BJ (cell line): ENCODE results near the gene STK11IP. TPM values are rescaled to one million over a fixed set of nuclear protein-coding genes. Genes with fewer than 3 reads are reported as not detected.

ENCODE experiments used
- CTCF ChIA-PET: fragments of 350-600 bp; formaldehyde crosslinking; extraction: SDS; loops from one replicate; lab custom pipeline; 2021; ENCODE audit warnings: antibody characterized with exemption, inconsistent platforms; lab: Yijun Ruan, JAX
- POLR2A ChIA-PET: fragments of 300-600 bp; sonication (Branson Sonifier 250); formaldehyde crosslinking; extraction: SDS; loops from one replicate; lab custom pipeline; 2021; ENCODE audit warnings: antibody characterized with exemption; lab: Charles Lee
- DNase-seq: peaks from one replicate; pipeline ENCODE4 v3.0.0-alpha.2; 2011; ENCODE audit warnings: low read depth
- H3K27me3 ChIP-seq: 2 replicates; pipeline ENCODE4 v1.6.0; 2011; ENCODE audit warnings: low read length; ENCODE audit not compliant: control insufficient read depth, insufficient read depth
- H3K36me3 ChIP-seq: 2 replicates; pipeline ENCODE4 v1.5.1; 2011; ENCODE audit warnings: low read length; ENCODE audit not compliant: control insufficient read depth, insufficient read depth
- H3K4me3 ChIP-seq: 2 replicates; pipeline ENCODE4 v1.5.1; 2011; ENCODE audit warnings: low read depth, mild to moderate bottlenecking, control low read depth, low read length
- CTCF ChIP-seq: IDR thresholded peaks from 2 replicates; pipeline ENCODE4 v1.5.1; 2011; ENCODE audit warnings: low read depth, mild to moderate bottlenecking, control low read depth, inconsistent platforms, low read length, moderate library complexity; ENCODE audit not compliant: insufficient read depth
- polyA plus RNA-seq: library from polyadenylated mRNA; depleted of rRNA; stranded (reverse); fragments of >200 nt; gene quantifications from 2 replicates; pipeline ENCODE4 v1.2.3, GENCODE V29; 2011

The STK11IP gene
- polyA plus RNA-seq, 1 experiment = 21.0 TPM

- TF ChIP-seq CTCF = no peak
- CTCF ChIA-PET = interaction anchor here (0.8 to 1.4 kb wide), 2 partner anchors 9 to 12 kb away, joined by 3 to 10 read pairs; no protein-coding TSS in a partner anchor
These were observed 28.6 kb upstream of the STK11IP start for GRCh38 chr2:219569041-219569440.

GRCh38 chr2:219569635-219570034, 28.0 kb upstream of the STK11IP start:
- ChIA-PET POLR2A (no interaction called here), CTCF (interaction anchor here (0.8 to 2.9 kb wide), 3 partner anchors 9 to 120 kb away, joined by 3 to 11 read pairs (median 10); no protein-coding TSS in a partner anchor)
- TF ChIP-seq CTCF = no peak
- DNase-seq = no peak
- Histone ChIP-seq H3K27me3 (no peaks in the 10 kb centered on the region; the same call in 1 of the 2 replicates), H3K4me3 (peak overlapping the region; percentile 76; the same call in 1 of the 2 replicates), H3K36me3 (peaks cover 10% of the 10 kb centered on the region)

More at GRCh38 chr2:219569041-219569440, 28.6 kb upstream of the STK11IP start:
- H3K4me3 ChIP-seq = no peak overlapping the region
- peaks cover 11% of the 10 kb centered on the region for H3K36me3 ChIP-seq
- H3K27me3 ChIP-seq = no peaks in the 10 kb centered on the region
- POLR2A ChIA-PET = no interaction called here
- DNase-seq = no peak

GRCh38 chr2:219570194-219570923, 27.3 kb upstream of the STK11IP start:
- peak overlapping the region; percentile 76 for H3K4me3 ChIP-seq
- H3K36me3 ChIP-seq = peaks cover 7% of the 10 kb centered on the region
- CTCF ChIA-PET = interaction anchor here (0.6 to 2.9 kb wide), 13 partner anchors 10 to 182 kb away, joined by 3 to 25 read pairs (median 5); partner anchors contain the start of gene STK11IP
- TF ChIP-seq CTCF = no peak
- no peak for DNase-seq
- POLR2A ChIA-PET = interaction anchor here (0.6 kb wide), 1 partner anchor 27 kb away, joined by 3 read pairs; the partner anchor contains the start of gene STK11IP
- no peaks in the 10 kb centered on the region; the same call in 1 of the 2 replicates for H3K27me3 ChIP-seq

GRCh38 chr2:219570924-219571310, 26.7 kb upstream of the STK11IP start:
- peak overlapping the region; percentile 76 for H3K4me3 ChIP-seq
- peaks cover 7% of the 10 kb centered on the region for H3K36me3 ChIP-seq
- POLR2A ChIA-PET = interaction anchor here (0.6 kb wide), 1 partner anchor 27 kb away, joined by 3 read pairs; the partner anchor contains the start of gene STK11IP
- no peaks in the 10 kb centered on the region; the same call in 1 of the 2 replicates for H3K27me3 ChIP-seq
- DNase-seq = no peak
- CTCF ChIA-PET = interaction anchor here (0.6 to 2.9 kb wide), 14 partner anchors 10 to 182 kb away, joined by 3 to 25 read pairs (median 5); partner anchors contain the start of gene STK11IP
- no peak for TF ChIP-seq CTCF
